ENCODE data around the gene LRRC4C.

Gene LRRC4C

DNA sequence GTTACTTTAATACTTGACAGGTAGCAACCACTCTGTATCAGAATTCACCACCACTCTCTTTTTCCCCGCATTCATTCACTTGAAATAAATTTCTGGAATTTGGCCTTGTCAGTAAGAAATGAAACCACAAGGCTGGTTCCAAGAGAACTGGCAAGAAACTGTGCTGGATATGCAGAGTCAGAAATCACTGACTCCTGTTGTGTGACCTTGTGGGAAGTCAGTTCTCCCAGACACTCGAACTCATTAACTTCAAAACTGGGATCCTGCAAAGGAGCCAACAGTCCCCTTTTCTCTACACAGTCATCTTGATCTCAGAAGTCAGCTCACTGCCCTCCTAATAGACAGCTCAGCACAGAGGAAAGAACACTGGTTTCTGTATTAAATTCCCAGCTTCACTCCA, 142.7 kb downstream of the LRRC4C start:
- DNase-seq (ENCODE audit: low read depth), result no peak
- no peak for TF ChIP-seq CTCF (conservative IDR thresholded peaks at IDR 0.05; ENCODE audit: low read length)

GRCh38 chr11:41313226-41313625, 146.2 kb downstream of the LRRC4C start:
- no peak for TF ChIP-seq CTCF (conservative IDR thresholded peaks at IDR 0.05; ENCODE audit: low read length)
- H3K4me3 ChIP-seq (ENCODE audit: low read length), result no peak overlapping the region
- no peak for DNase-seq (ENCODE audit: low read depth)

More for the DNA sequence above, 142.7 kb downstream of the LRRC4C start:
- H3K4me3 ChIP-seq (ENCODE audit: low read length), result no peak overlapping the region

DNA sequence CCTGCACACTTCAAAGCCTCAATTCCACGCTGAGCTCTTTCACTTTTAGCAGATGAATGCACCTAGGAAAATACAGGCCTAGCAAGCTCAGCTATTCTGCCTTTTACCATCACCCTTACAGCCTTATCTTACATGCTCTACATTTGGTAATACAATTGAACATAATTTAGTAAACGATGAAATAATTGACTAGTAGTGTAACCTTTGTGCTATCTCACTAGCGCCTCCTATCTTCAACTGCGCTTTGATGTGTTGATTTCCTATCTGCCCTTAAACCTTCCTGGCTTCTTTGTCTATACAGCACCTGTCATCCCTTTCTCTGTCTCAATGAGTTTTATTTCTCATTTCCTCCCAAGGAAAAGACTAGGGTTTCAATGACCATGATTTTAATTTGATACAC, 149.7 kb downstream of the LRRC4C start:
- no peak overlapping the region for H3K4me3 ChIP-seq (ENCODE audit: low read length)
- TF ChIP-seq CTCF (conservative IDR thresholded peaks at IDR 0.05; ENCODE audit: low read length), result no peak
- DNase-seq (ENCODE audit: low read depth), result no peak

GRCh38 chr11:41309111-41309522, 150.3 kb downstream of the LRRC4C start:
- DNase-seq (ENCODE audit: low read depth), result no peak
- no peak overlapping the region for H3K4me3 ChIP-seq (ENCODE audit: low read length)
- no peak for TF ChIP-seq CTCF (conservative IDR thresholded peaks at IDR 0.05; ENCODE audit: low read length)

DNA sequence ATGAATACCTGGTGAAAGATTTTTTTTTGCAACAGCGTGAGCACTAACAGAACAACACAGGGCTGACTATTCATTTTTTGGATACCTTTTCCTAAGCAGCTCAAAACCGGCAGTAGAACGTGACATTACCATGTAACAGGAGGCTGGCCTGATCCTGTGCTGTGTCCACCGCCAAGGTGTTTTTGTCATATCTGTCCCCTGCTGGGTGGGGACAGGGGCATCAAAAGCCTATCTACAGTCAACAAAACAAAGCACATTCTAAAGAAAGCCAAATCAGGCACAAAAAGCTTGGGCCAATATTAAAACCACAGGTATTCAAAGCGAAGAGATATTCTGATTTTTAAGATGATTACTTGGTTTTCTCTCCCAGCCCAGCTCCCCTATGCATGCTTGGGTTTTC, 151.2 kb downstream of the LRRC4C start:
- H3K4me3 ChIP-seq (ENCODE audit: low read length), result no peak overlapping the region
- TF ChIP-seq CTCF (conservative IDR thresholded peaks at IDR 0.05; ENCODE audit: low read length), result no peak
- DNase-seq (ENCODE audit: low read depth), result no peak

- TF ChIP-seq CTCF (conservative IDR thresholded peaks at IDR 0.05; ENCODE audit: low read length), result no peak
- H3K4me3 ChIP-seq (ENCODE audit: low read length), result no peak overlapping the region
- DNase-seq (ENCODE audit: low read depth), result no peak
These were observed 152.0 kb downstream of the LRRC4C start for GRCh38 chr11:41307296-41308080.

- no peak for DNase-seq (ENCODE audit: low read depth)
- no peak for TF ChIP-seq CTCF (conservative IDR thresholded peaks at IDR 0.05; ENCODE audit: low read length)
- H3K4me3 ChIP-seq (ENCODE audit: low read length), result no peak overlapping the region
These were observed 153.0 kb downstream of the LRRC4C start for GRCh38 chr11:41306431-41306830.

Data from AG10803 (cell line).